ENCODE data around the gene DNAJA4. TPM values are rescaled to one million over a fixed set of nuclear protein-coding genes. Genes with fewer than 3 reads are reported as not detected.

DNAJA4 gene
- total and polyA plus RNA-seq, 9 of the 15 experiments (the other 6 are each of a cell fraction or from before 2014, with no cell fraction given) = 0.11 to 1.0 (median 0.16) TPM; not detected in 4

DNA sequence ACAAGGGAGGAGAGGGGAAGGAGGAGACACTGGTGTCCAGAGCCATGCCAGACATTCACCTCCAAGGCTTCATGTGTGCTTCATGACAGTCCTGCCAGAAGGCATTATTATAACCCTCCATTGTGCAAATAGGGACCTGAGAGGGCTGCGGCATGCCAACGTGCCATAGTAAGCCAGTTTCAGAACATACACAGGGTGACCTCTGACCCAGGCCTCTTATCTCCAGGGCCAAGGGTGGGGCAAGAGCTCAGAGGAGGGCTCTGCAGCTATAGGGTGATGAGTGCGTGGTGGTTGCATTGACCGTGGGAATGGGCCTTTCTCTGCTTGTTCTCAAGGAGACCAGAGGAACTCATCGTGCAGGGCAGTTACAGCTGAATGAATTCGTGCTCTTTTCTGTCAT, 20.3 kb upstream of the DNAJA4 start (continued):
- TF ChIP-seq, protein P1, sequence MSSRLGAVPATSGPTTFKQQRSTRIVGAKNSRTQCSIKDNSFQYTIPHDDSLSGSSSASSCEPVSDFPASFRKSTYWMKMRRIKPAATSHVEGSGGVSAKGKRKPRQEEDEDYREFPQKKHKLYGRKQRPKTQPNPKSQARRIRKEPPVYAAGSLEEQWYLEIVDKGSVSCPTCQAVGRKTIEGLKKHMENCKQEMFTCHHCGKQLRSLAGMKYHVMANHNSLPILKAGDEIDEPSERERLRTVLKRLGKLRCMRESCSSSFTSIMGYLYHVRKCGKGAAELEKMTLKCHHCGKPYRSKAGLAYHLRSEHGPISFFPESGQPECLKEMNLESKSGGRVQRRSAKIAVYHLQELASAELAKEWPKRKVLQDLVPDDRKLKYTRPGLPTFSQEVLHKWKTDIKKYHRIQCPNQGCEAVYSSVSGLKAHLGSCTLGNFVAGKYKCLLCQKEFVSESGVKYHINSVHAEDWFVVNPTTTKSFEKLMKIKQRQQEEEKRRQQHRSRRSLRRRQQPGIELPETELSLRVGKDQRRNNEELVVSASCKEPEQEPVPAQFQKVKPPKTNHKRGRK (tag; IDR thresholded peaks at IDR 0.05) = no peak
- TF ChIP-seq, protein P2, sequence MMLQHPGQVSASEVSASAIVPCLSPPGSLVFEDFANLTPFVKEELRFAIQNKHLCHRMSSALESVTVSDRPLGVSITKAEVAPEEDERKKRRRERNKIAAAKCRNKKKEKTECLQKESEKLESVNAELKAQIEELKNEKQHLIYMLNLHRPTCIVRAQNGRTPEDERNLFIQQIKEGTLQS (IDR thresholded peaks at IDR 0.05) = no peak
- TF ChIP-seq, protein P2 (CRISPR knock-in tag; conservative IDR thresholded peaks at IDR 0.05) = no peak
- no peak for TF ChIP-seq ZNF384 (IDR thresholded peaks at IDR 0.05; ENCODE audit: low read depth, low read length)
- TF ChIP-seq, protein P3, sequence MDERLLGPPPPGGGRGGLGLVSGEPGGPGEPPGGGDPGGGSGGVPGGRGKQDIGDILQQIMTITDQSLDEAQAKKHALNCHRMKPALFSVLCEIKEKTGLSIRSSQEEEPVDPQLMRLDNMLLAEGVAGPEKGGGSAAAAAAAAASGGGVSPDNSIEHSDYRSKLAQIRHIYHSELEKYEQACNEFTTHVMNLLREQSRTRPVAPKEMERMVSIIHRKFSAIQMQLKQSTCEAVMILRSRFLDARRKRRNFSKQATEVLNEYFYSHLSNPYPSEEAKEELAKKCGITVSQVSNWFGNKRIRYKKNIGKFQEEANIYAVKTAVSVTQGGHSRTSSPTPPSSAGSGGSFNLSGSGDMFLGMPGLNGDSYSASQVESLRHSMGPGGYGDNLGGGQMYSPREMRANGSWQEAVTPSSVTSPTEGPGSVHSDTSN (CRISPR knock-in tag; IDR thresholded peaks at IDR 0.05; ENCODE audit: low read depth) = no peak
- TF ChIP-seq, protein P3 (tag; conservative IDR thresholded peaks at IDR 0.05; ENCODE audit: low read depth) = no peak
- peak; percentile 64 for TF ChIP-seq DPF2 (IDR thresholded peaks at IDR 0.05)
- TF ChIP-seq TAF15 (IDR thresholded peaks at IDR 0.05; ENCODE audit: low read depth, low read length) = no peak
- TF ChIP-seq MYNN (IDR thresholded peaks at IDR 0.05) = no peak
- TF ChIP-seq MYNN (CRISPR knock-in tag; IDR thresholded peaks at IDR 0.05) = no peak
- no peak for TF ChIP-seq MCM7 (IDR thresholded peaks at IDR 0.05)
- no peak for TF ChIP-seq PRPF4 (IDR thresholded peaks at IDR 0.05; ENCODE audit: insufficient read depth, low read depth, low read length, poor library complexity, severe bottlenecking)
- no peak for TF ChIP-seq SUPT5H (IDR thresholded peaks at IDR 0.05)
- TF ChIP-seq TSC22D4 (tag; IDR thresholded peaks at IDR 0.05) = no peak
- TF ChIP-seq, protein P4, sequence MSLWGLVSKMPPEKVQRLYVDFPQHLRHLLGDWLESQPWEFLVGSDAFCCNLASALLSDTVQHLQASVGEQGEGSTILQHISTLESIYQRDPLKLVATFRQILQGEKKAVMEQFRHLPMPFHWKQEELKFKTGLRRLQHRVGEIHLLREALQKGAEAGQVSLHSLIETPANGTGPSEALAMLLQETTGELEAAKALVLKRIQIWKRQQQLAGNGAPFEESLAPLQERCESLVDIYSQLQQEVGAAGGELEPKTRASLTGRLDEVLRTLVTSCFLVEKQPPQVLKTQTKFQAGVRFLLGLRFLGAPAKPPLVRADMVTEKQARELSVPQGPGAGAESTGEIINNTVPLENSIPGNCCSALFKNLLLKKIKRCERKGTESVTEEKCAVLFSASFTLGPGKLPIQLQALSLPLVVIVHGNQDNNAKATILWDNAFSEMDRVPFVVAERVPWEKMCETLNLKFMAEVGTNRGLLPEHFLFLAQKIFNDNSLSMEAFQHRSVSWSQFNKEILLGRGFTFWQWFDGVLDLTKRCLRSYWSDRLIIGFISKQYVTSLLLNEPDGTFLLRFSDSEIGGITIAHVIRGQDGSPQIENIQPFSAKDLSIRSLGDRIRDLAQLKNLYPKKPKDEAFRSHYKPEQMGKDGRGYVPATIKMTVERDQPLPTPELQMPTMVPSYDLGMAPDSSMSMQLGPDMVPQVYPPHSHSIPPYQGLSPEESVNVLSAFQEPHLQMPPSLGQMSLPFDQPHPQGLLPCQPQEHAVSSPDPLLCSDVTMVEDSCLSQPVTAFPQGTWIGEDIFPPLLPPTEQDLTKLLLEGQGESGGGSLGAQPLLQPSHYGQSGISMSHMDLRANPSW (CRISPR knock-in tag; IDR thresholded peaks at IDR 0.05) = no peak
- no peak for TF ChIP-seq BRCA1 (IDR thresholded peaks at IDR 0.05)
- TF ChIP-seq BRCA1 (CRISPR knock-in tag; IDR thresholded peaks at IDR 0.05) = no peak
- TF ChIP-seq CXXC5 (CRISPR knock-in tag; IDR thresholded peaks at IDR 0.05) = 0 out of 2 replicates have a peak, but pooled peaks have one; percentile 11
- TF ChIP-seq ZNF23 (CRISPR knock-in tag; IDR thresholded peaks at IDR 0.05) = no peak
- TF ChIP-seq MYC (IDR thresholded peaks at IDR 0.05; ENCODE audit: low read depth, low read length) = no peak
- TF ChIP-seq MYC (CRISPR knock-in tag; IDR thresholded peaks at IDR 0.05; ENCODE audit: borderline replicate concordance, low read depth) = no peak
- TF ChIP-seq, protein P5, sequence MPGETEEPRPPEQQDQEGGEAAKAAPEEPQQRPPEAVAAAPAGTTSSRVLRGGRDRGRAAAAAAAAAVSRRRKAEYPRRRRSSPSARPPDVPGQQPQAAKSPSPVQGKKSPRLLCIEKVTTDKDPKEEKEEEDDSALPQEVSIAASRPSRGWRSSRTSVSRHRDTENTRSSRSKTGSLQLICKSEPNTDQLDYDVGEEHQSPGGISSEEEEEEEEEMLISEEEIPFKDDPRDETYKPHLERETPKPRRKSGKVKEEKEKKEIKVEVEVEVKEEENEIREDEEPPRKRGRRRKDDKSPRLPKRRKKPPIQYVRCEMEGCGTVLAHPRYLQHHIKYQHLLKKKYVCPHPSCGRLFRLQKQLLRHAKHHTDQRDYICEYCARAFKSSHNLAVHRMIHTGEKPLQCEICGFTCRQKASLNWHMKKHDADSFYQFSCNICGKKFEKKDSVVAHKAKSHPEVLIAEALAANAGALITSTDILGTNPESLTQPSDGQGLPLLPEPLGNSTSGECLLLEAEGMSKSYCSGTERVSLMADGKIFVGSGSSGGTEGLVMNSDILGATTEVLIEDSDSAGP (CRISPR knock-in tag; IDR thresholded peaks at IDR 0.05) = no peak

Measured in K562 (cell line).